HG02852 (cell line): ENCODE measurements around the gene ITPR1.
A peak's percentile ranks its signal among the peaks of the same experiment; 100 is the strongest.

ENCODE experiments used
- ATAC-seq: cut with Tn5 transposase; IDR thresholded peaks from one replicate; pipeline ENCODE4 v1.9.1; 2021; ENCODE audit warnings: mild to moderate bottlenecking, moderate library complexity; ENCODE audit not compliant: unreplicated experiment

The ITPR1 gene

DNA sequence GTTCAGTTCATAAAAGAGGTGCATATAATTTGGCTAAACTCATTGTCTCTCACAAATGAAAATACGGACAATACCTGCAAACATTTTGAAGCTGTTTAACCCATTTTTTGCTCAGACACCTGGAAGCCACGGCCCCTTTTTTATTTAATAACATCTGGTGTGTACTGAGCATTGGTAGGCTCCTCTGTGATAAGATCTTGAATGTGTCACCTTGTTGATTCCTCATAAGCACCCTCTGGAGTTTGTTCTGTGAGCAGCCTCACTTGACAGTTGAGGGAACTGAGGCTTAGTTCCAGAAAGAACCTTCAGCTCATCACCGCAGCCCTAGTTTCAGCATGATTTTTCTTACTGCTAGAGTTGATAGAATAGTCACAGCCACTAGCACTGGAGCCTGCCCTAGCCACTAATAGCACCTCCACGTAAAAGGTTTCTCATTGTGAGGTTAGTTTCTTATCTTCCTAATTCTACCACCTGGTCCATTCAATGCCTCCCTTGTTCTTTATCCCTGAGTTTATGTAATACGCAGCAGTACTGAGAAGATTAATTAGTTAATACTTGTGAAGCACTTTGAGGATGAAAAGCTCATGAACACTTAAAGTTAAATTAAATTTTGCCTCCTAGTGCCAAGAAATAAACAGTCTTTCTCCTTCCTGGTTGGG is 71.9 kb downstream of the ITPR1 start:
- ATAC-seq: no peak

GRCh38 chr3:4565809-4566501 is 72.8 kb downstream of the ITPR1 start:
- no peak for ATAC-seq

DNA sequence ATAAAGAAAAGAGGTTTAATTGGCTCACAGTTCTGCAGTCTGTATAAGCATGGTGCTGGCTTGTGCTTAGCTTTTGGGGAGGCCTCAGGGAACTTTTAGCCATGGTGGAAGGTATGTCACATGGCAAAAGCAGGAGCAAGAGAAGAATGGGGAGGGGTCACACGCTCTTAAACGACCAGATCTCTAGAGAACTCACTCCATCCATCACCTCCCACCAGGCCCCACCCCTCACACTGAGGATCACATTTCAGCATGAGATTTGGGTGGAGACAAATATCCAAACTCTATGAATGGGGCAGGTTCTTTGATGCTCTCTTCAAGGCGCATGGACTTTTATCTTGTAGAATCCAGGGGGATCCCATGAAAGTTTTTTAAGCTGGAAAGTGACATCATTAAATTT is 75.7 kb downstream of the ITPR1 start:
- no peak for ATAC-seq

DNA sequence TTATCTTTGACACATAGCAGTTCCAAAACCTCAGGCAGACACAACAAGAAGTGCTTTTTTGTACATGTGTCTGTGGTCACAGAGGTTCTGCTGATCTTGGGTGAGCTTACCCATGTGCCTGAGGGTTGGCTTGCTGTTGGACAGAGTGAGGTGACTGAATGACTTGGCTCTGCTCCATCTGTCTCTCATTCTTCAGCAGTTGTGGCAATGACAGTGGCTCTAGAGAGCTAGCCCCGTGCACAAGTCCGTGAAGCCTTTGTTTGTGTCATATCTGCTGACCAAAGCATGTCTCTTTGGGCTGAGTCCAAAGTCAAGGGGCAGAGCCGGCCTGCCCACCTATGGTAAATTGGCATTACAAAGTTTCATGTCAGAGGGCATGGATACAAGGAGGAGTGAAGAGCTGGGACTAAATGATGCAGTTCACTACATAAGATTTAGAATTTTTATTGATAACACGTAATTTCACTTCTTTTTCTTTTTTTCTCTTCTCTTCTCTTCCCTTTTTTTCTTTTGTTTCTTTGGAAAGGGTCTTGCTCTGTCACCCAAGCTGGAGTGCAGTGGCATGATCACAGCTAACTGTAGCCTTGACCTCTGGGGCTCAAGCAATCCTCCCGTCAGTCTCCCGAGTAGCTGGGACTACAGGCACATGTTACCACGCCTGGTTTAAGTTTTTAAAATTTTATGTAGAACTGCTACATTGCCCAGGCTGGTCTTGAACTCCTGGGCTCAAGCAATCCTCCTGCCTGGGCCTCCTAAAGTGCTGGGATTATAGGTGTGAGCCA is 77.9 kb downstream of the ITPR1 start:
- no peak for ATAC-seq

DNA sequence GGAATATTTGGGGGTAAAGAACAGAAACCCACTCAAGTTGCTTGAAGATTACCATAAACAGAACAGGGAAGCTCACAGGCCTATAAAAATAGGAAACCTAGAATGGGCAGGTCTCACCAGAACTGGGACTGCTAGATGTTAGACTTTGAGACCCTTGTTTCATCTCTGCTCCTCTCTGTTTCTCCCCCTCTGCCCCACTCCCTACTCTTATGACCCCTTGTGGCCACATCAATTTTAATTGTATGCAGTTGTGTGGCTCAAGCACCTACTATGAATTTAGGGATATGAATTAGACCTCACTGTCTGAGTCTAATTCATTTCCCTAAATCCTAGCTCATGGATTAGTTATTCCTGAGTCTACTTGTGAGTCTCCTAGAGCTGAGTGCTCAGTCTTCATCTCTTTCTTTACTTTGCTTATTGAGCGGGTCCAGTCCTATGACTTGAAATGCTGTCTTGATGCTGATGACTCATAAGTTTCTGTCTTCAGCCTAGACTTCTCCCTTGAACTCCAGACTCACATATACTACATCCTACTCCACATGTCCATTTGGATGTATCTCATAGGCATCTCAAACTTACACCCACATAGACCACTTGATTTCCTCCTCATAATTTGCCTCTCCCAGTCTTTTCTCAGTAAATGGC is 78.7 kb downstream of the ITPR1 start:
- no peak for ATAC-seq

GRCh38 chr3:4573153-4573552 is 80.0 kb downstream of the ITPR1 start:
- no peak for ATAC-seq

- no peak for ATAC-seq
These were observed 81.3 kb downstream of the ITPR1 start for GRCh38 chr3:4574426-4574965.

- no peak for ATAC-seq
These were observed 82.2 kb downstream of the ITPR1 start for GRCh38 chr3:4575381-4575780.

- no peak for ATAC-seq
These were observed 84.6 kb downstream of the ITPR1 start for GRCh38 chr3:4577721-4578120.

GRCh38 chr3:4580346-4581123 is 87.4 kb downstream of the ITPR1 start:
- ATAC-seq: no peak

DNA sequence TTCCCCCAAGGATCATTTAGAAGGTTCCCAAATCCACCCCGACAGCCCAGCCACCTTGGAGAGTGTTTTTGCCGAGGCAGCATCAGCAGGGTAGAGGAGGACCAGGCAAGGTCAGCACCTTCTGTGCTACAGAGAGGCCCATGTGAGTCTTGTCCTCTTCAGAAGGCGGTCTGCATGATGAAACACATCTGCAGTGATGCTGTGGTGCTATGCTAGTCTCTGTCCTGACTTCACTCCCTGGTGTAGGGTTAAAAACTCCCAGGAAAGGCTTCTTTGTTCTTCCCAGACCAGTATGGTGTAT is 87.9 kb downstream of the ITPR1 start:
- no peak for ATAC-seq

DNA sequence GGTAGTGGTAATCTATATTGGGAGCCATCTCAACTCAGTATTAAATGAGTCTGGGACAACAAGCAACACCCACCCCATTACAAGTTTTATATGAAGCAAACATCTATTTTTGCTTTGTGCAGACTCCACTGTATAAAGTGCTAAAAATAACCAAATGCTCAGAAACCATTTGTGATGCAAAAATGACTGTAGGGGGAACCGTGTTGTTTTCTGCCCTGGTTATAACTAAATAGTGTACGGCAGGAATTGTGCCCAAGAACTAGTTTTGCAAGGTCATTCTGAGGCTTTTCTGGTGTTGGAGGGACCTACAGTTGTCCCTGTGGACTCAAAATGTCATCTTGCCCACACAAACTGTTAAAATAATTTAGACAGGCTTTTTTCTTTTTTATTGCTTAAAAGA is 88.3 kb downstream of the ITPR1 start:
- no peak for ATAC-seq

GRCh38 chr3:4581920-4582611 is 88.9 kb downstream of the ITPR1 start:
- ATAC-seq: no peak

DNA sequence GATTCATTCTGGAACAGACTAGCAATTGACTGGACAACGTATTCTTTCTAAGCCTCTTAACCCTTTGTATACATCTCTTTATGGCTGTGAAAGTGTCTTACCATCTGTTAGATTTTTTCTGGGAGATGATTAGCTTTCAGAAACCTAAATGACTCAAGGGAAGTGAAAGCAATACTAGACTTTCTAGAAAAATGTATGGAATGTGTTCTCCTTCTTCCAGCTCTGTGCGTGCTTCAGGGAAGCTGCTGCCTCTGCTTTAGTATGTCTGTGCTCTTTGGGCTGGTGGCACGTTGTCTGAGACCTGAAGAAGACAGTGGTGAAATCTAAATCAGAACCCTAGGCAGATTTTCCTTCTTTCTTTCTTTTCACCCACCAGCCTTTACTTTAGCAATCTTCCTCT is 89.5 kb downstream of the ITPR1 start:
- ATAC-seq: no peak

DNA sequence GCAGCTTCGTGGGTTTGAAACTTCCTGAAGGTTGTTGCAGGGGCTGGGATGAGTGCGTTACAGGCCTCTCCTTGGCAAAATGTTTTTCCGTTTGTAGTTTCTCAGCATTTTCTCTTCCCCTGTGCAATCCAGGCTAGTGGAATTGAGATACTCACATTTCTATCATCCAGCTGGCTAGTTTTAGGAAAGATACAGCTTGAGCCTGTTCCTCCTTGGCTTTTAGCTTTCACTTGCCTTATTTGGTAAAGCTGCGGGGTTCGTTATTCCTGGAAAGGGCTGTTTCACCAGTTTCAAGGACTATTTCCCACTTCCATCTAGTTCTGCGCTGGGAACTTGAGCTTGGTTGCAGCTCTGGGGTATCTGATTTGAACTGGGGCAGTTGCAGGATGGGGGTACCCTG is 90.3 kb downstream of the ITPR1 start:
- no peak for ATAC-seq

DNA sequence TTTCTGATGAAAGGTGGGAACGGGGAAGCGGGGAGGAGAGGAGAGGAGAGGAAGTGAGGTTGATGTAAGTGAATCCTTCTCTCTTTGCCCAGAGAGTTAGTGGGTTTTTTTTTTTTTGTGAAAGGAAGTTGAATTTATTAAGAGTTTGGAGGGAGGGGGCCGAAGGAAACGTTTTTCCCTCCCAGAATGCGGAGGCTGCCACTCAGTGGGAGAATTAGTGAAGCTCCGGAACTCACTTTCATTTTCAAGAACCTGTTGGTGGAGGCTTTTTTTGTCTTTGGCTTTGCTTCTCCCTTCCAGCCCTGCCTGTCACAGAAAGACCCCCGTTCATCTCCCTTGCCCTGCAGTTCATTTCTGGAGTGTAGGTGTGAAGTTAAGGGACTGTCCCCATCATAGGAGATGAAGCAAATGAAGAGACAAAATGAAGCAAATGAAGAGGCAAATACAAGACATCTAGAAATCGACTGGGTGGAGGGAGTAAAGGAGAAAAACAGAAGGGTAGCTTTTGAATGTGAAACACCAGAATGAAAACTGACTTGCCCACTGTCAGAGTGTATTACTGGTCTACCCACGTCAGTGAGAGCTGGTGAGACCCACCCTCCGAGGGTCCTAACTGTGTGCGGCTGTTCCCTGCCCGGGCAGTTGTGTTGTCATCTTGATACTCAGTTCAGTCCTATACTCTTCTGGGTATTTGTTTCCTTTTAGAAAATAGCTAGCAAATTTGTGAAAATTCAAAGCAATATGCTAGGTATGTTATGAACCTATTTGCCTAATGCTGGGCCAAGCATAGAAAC is 91.5 kb downstream of the ITPR1 start:
- peak; percentile 51 for ATAC-seq

DNA sequence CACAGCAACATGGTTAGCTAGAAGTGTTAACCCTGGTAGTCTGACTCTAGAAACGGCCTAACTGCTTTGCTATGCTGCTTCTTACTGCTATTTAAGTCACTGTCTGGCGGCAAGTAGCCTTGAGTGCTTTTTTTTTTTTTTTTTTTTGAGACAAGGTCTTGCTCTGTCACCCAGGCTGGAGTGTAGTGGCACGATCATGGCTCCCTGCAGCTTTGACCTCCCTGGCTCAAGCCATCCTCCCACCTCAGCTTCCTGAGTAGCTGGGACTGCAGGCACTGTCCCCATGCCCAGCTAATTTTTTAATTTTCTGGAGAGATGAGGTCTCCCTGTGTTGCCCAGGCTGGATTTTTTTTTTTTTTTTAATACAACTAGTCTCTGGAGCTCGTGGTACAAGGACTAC is 93.2 kb downstream of the ITPR1 start:
- ATAC-seq: no peak

- ATAC-seq: no peak
These were observed 94.1 kb downstream of the ITPR1 start for GRCh38 chr3:4587061-4587837.

DNA sequence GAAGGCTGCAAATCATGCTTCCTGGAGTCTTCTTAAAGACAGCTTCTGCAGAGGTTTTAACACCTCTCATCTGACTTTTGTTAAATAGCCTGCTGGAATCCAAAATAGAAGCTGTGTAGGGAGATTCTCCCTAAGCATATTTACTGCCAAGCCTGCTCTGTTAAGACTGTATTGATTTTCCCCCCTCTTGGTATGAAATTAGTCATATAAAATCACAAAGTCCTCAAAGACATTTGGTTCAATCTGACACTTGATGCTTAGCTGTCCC is 94.6 kb downstream of the ITPR1 start:
- no peak for ATAC-seq
